ENCODE results near the gene HTR5A. TPM values are rescaled to one million over a fixed set of nuclear protein-coding genes. Genes with fewer than 3 reads are reported as not detected.

HTR5A gene
- total and polyA plus RNA-seq, 2 donors (not counting 3 experiments of a cell fraction or from before 2014, with no cell fraction given) = not detected

GRCh38 chr7:155107126-155107525 lies 37.0 kb downstream of the HTR5A start:
- TF ChIP-seq MYC (IDR thresholded peaks at IDR 0.05; ENCODE audit: low read depth, low read length) (no peak), GATA2 (IDR thresholded peaks at IDR 0.05; ENCODE audit: insufficient read depth, insufficient read length, low read depth, low read length) (no peak), FOS (IDR thresholded peaks at IDR 0.05; ENCODE audit: borderline replicate concordance, insufficient read depth, low read length) (no peak), CTCF (IDR thresholded peaks at IDR 0.05; ENCODE audit: extremely low read depth in 1 of 2, insufficient read depth in 1 of 2, low read depth in 1 of 2, low read length in 2 of 2) (no peak), POLR2AphosphoS5 (IDR thresholded peaks at IDR 0.05; ENCODE audit: insufficient read depth, low read depth, low read length) (no peak)
- TF ChIP-seq, protein P1, sequence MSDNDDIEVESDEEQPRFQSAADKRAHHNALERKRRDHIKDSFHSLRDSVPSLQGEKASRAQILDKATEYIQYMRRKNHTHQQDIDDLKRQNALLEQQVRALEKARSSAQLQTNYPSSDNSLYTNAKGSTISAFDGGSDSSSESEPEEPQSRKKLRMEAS (IDR thresholded peaks at IDR 0.05; ENCODE audit: insufficient read depth, insufficient read length) = no peak
- no TSS peak for BruUV-seq (replicated peaks)
- Histone ChIP-seq H3K9me3 (replicated peaks; ENCODE audit: control insufficient read depth, insufficient read depth, low read length) (no peaks in the 10 kb centered on the region), H3K79me2 (ENCODE audit: control insufficient read depth, insufficient read depth, low read length) (no peaks in the 10 kb centered on the region), H4K20me1 (replicated peaks; ENCODE audit: control insufficient read depth, extremely low read depth, insufficient read depth, low read length) (no peaks in the 10 kb centered on the region), H3K27ac (ENCODE audit: insufficient read depth, low read depth, low read length) (no peak overlapping the region), H3K9ac (replicated peaks; ENCODE audit: extremely low read depth, insufficient read depth, low read length) (no peak overlapping the region), H3K36me3 (ENCODE audit: control insufficient read depth in 2 of 2, extremely low read depth in 1 of 2, insufficient read depth in 2 of 2, low read length in 2 of 2) (no peaks in the 10 kb centered on the region), H3K9me1 (replicated peaks; ENCODE audit: control insufficient read depth, extremely low read depth, insufficient read depth, low read length) (no peaks in the 10 kb centered on the region), H3K4me3 (replicated peaks in 1 of 3; ENCODE audit: insufficient read depth in 1 of 3, low read depth in 1 of 3, low read length in 3 of 3) (no peak overlapping the region), H3K4me1 (ENCODE audit: control insufficient read depth, extremely low read depth, insufficient read depth, low read length) (no peaks in the 10 kb centered on the region), H3K27me3 (ENCODE audit: control insufficient read depth in 2 of 2, insufficient read depth in 2 of 2, low read length in 2 of 2) (no peaks in the 10 kb centered on the region), H3K4me2 (ENCODE audit: insufficient read depth, low read length) (no peak overlapping the region), H2AFZ (ENCODE audit: low read depth, low read length) (no peak overlapping the region)
- FAIRE-seq (no peak), DNase-seq (ENCODE audit: low read depth, low spot score) (no peak)
- intact Hi-C loops (cut with micrococcal nuclease) = no loop called here
- CTCF ChIA-PET = no interaction called here
- dilution Hi-C loops (cut with MboI; ENCODE audit: extremely low pct_ligation_motif_present, low sequenced_read_pairs) = no loop called here
- POLR2A ChIA-PET = no interaction called here

Measured in endothelial cell of umbilical vein (primary cell).